Measurements from ENCODE around the gene PRKD2.
"Not testable (repeated sequence)": the region's sequence is repeated elsewhere in the genome, so short reads cannot be mapped to it uniquely, and the experiment has no call there.

The PRKD2 gene

GRCh38 chr19:46717034-46717715 is at the start of gene PRKD2:
Gene PRKD2 (minus strand): TSS chr19:46717114. CDS start chr19:46716370, 744 bp downstream.
- DNase-seq: peak; percentile 96

DNA sequence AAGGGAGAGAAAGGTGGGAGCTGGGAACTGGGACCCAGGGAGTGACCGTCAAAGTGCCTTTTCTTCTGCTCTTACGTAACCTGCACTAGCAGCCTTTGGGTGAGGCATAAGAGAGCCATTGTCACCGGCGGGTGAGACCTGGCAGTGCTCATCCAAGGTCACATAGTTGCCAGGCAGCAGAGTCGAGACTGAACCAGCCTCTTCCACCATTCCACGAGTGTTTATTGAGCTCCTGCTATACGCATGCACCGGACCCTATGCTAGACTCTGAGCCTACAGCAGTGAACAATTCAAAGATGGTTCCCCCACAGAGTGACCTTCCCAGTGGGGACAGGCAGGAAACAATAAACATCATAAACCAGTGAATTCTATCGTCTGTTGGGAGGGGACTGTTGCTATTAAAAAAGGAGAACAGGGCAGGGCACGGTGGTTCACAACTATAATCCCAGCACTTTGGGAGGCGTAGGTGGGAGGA is 47.9 kb upstream of the PRKD2 start:
- no peak for DNase-seq

DNA sequence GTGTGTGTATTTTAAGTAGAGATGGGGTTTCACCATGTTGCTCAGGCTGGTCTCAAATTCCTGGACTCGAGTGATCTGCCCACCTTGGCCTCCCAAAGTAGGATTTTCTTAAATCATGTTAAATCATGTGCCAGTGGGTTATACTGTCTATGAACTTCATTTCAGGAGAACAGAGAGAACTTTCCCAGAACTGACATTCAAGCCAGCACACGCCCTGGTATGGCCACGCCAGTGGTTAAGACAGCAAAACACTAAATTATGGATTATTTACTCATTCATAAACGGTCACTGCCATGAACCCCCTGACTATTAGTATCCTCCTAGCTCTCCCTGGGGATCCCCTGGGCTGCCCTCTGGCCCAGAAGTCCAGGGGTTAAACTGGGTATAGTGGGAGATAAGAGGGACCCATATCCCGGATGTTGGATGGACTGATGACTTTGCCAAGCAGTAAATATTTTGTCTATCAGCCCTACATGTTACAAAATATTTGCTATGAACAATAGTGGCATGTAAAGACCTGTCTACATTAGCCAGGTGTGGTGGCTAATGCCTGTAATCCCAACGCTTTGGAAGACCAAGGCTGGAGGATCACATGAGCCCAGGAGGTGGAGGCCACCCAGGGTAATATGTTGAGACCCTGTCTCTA is 45.5 kb upstream of the PRKD2 start:
- no peak for DNase-seq

GRCh38 chr19:46761418-46761831 is 44.5 kb upstream of the PRKD2 start:
- DNase-seq: no peak

DNA sequence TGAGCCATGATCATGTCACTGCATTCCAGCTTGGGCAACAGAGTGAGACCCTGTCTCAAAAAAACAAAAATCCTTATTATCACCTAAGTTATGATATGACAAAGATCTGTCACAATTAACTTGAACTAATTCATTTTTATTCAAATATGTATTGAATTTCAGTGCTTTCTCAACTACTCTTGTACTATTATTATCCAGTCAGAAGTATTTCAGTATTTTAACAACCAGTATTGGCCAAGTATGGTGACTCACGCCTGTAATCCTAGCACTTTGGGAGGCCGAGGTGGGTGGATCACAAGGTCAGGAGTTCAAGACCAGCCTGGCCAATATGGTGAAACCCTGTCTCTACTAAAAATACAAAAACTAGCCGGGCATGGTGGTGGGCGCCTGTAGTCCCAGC is 44.0 kb upstream of the PRKD2 start:
- not testable (repeated sequence) for DNase-seq

DNA sequence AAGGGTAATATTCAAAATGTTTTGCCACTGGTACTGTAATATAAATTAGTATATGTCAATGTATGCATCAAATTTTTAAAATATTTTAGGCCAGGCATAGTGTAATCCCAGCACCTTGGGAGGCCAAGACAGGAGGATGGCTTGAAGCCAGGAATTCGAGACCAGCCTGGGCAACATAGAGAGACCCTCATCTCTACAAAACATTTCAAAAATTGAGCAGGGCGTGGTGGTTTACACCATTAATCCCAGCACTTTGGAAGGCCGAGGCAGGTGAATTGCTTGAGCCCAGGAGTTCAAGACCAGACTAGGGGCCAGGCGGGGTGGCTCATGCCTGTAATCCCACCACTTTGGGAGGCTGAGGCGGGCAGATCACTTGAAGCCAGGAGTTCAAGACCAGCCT is 43.4 kb upstream of the PRKD2 start:
- DNase-seq: no peak

- DNase-seq: no peak
Observed at GRCh38 chr19:46759817-46760333, 43.0 kb upstream of the PRKD2 start.

DNA sequence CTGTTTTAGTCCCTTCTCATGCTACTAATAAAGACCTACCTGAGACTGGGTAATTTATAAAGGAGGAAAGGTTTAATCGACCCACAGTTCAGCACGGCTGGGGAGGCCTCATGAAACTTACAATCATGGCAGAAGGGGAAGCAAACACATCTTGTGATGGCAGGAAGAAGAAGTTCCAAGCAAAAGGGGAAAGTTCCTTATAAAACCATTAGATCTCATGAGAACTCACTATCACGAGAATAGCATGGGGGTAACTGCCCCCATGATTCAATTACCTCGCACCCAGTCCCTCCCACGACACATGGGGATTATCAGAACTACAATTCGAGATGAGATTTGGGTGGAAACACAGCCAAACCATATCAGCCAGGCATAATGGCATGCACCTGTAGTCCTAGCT is 42.3 kb upstream of the PRKD2 start:
- DNase-seq: no peak

- DNase-seq: no peak
Observed at GRCh38 chr19:46756544-46756888, 39.6 kb upstream of the PRKD2 start.

DNA sequence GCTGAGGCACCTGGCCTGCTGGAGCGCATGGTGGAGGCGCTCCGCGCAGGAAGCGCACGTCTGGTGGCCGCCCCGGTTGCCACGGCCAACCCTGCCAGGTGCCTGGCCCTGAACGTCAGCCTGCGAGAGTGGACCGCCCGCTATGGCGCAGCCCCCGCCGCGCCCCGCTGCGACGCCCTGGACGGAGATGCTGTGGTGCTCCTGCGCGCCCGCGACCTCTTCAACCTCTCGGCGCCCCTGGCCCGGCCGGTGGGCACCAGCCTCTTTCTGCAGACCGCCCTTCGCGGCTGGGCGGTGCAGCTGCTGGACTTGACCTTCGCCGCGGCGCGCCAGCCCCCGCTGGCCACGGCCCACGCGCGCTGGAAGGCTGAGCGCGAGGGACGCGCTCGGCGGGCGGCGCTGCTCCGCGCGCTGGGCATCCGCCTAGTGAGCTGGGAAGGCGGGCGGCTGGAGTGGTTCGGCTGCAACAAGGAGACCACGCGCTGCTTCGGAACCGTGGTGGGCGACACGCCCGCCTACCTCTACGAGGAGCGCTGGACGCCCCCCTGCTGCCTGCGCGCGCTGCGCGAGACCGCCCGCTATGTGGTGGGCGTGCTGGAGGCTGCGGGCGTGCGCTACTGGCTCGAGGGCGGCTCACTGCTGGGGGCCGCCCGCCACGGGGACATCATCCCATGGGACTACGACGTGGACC is 39.1 kb upstream of the PRKD2 start:
- DNase-seq: no peak

DNA sequence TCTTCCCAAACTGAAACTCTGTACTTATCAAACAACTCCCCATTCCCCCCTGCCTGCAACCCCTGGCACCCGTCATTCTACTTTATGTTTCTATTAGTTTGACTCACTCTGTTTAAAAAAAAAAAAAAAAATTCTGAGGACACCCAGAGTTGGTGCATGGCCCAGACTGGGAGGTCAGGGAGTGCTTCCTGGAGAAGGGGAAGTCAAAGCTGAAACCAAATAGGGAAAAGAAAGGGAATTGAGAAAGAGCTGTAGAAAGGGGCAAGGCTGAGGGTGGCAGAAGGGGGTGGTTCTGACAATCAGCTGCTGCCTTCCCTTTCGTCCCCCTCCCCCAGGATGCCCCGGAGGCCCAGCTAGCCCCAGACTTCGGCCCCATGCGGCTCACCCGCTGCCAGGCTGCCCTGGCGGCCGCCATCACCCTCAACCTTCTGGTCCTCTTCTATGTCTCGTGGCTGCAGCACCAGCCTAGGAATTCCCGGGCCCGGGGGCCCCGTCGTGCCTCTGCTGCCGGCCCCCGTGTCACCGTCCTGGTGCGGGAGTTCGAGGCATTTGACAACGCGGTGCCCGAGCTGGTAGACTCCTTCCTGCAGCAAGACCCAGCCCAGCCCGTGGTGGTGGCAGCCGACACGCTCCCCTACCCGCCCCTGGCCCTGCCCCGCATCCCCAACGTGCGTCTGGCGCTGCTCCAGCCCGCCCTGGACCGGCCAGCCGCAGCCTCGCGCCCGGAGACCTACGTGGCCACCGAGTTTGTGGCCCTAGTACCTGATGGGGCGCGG is 38.4 kb upstream of the PRKD2 start:
- DNase-seq: no peak

GRCh38 chr19:46753420-46754155 is 36.7 kb upstream of the PRKD2 start:
- DNase-seq: peak; percentile 87

DNA sequence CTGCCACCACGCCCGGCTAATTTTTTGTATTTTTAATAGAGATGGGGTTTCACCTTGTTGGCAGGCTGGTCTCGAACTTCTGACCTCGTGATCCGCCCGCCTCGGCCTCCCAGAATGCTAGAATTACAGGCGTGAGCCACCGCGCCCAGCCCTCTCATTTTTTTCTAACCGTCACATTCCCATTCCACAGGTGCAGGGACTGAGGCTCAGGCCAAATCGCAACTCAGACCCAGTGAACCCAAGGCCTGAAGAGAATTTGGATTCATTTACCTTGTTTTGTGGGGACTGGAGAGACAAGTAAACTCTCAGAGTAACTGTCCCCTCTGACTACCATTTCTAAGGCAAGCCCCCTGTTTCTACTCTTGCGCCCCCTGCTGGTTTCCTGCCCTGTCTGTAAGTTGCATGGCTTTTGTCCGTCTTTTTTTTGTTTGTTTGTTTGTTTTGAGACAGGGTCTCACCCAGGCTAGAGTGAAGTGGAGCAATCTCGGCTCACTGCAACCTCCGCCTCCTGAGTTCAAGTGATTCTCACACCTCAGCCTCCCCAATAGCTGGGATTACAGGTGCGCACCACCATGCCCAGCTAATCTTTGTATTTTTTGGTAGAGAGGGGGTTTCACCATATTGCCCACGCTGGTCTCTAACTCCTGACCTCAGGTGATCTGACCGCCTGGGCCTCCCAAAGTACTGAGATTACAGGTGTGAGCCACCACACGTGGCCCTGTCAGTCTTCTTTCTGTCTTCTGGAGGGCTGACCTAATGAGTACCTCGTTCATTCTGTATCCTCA is 31.6 kb upstream of the PRKD2 start:
- peak; percentile 92 for DNase-seq

GRCh38 chr19:46746281-46747057 is 29.6 kb upstream of the PRKD2 start, which contains the start of gene STRN4:
Gene STRN4 (minus strand): TSS chr19:46746450. CDS start chr19:46746430, 20 bp downstream.
- peak; percentile 86 for DNase-seq

GRCh38 chr19:46745521-46746280 is 28.8 kb upstream of the PRKD2 start, which contains the start of gene FKRP:
Gene FKRP (plus strand): TSS chr19:46746057. CDS start chr19:46755451, 9,394 bp downstream.
- DNase-seq: peak; percentile 81

DNA sequence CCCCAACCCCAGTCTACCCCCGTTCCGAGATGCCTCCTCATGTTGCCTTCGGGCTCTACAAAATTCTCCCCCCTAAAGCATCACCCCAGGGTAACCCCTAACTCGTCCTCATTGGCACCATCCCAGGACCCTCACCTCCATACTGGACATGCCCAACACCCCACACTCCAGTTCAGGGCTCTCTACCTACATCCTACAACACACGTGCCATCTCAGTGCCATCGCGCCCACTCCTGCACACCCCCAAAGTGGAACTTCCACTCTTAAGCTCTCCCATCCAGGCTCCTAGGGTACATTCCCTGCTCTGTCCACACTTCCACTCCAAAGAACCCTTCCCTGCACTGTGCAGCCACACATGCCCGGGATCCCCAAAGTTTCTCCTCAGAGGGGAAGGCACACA is 28.1 kb upstream of the PRKD2 start:
- DNase-seq: no peak

GRCh38 chr19:46744005-46744691 is 27.2 kb upstream of the PRKD2 start:
- DNase-seq: no peak

GRCh38 chr19:46742926-46743480 is 26.1 kb upstream of the PRKD2 start:
- DNase-seq: no peak

DNA sequence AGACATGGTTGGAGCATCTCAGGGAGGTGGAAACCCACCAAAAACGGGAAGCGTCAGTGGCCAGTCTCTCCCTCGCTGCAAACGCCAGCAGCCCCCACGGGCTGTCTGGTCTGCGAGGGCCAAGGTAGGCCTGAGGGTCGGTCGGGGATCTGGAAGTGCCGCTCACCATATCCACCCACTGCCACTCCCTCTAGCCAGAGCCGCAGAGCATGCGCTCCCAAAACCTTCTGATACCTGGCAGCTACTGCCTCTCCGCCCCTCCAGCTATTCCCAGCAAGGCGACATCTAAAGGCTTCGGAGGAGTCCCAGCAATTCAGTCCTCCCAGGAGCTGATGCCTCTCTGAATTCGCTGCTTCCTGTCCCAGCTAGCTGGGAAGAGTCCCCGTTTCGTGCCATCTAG is 24.5 kb upstream of the PRKD2 start:
- DNase-seq: no peak
